Lung (tissue), 12 donors: ENCODE data around the gene NANS. TPM values are rescaled to one million over a fixed set of nuclear protein-coding genes. Genes with fewer than 3 reads are reported as not detected.
A peak's percentile ranks its signal among the peaks of the same experiment; 100 is the strongest.

Experiments
- ATAC-seq: fragments of 200-7000 bp; cut with Tn5 transposase; one replicate; pipeline ENCODE4 v1.9.1; 2020; ENCODE audit warnings: moderate number of reproducible peaks; ENCODE audit not compliant: insufficient read depth, low FRiP score
- DNase-seq, 3 donors: peaks; one replicate each; pipeline ENCODE4 v3.0.0-alpha.2; 2013 to 2017
- H3K27ac ChIP-seq, 2 donors: one replicate each; pipeline ENCODE4 v1.5.1; 2013; ENCODE audit warnings: mild to moderate bottlenecking in 2 of 2, moderate library complexity in 2 of 2, control low read depth in 1 of 2, inconsistent platforms in 1 of 2, low read depth in 1 of 2, low read length in 1 of 2
- H3K27me3 ChIP-seq, 3 donors: one replicate each; pipeline ENCODE4 v1.5.1; 2013; ENCODE audit warnings: low read length in 2 of 3; ENCODE audit not compliant: control insufficient read depth in 3 of 3, insufficient read depth in 3 of 3
- H3K36me3 ChIP-seq, 4 donors: one replicate each; pipeline ENCODE4 v1.5.1; 2013; ENCODE audit warnings: low read length in 4 of 4, mild to moderate bottlenecking in 1 of 4, moderate library complexity in 1 of 4; ENCODE audit not compliant: control insufficient read depth in 4 of 4, insufficient read depth in 4 of 4
- H3K4me1 ChIP-seq, 5 donors: one replicate each; pipeline ENCODE4 v1.5.1; 2013; ENCODE audit warnings: low read length in 5 of 5, mild to moderate bottlenecking in 2 of 5, moderate library complexity in 1 of 5; ENCODE audit not compliant: control insufficient read depth in 5 of 5, insufficient read depth in 5 of 5
- H3K4me3 ChIP-seq: one replicate; pipeline ENCODE4 v1.5.1; 2013; ENCODE audit warnings: mild to moderate bottlenecking, control low read depth, moderate library complexity
- H3K9ac ChIP-seq, 2 donors: one replicate each; pipeline ENCODE4 v1.5.1; 2013; ENCODE audit warnings: low read length in 2 of 2, control low read depth in 1 of 2; ENCODE audit not compliant: insufficient read depth in 1 of 2
- H3K9me3 ChIP-seq, 4 donors: one replicate each; pipeline ENCODE4 v1.5.1; 2013; ENCODE audit warnings: low read length in 3 of 4, mild to moderate bottlenecking in 1 of 4, moderate library complexity in 1 of 4; ENCODE audit not compliant: control insufficient read depth in 4 of 4, insufficient read depth in 3 of 4
- CTCF ChIP-seq: IDR thresholded peaks from 2 replicates; pipeline ENCODE4 v1.5.1; 2012; ENCODE audit warnings: mild to moderate bottlenecking; ENCODE audit errors: control extremely low read depth, extremely low read depth
- WGBS, 2 donors: extraction: QIAGEN DNeasy Blood & Tissue Kit; methylation state at CpG; one replicate each; pipeline ENCODE4 v1.1.7; 2013; 5-methylcytosine and 5-hydroxymethylcytosine counted together
- polyA plus RNA-seq, 2 donors: library from polyadenylated mRNA; stranded (reverse); fragments of 200-250 nt; gene quantifications; one replicate each; pipeline ENCODE4 v1.2.1, GENCODE V29; 2013
- total RNA-seq, 2 donors: library from RNA; depleted of rRNA in 1 of 2; stranded (reverse); fragments of >200 nt in 1 of 2; gene quantifications; one replicate each; pipeline ENCODE4 v1.2.1, GENCODE V29; 2014 to 2021
- donor health status: control.
- donor health status: control.
- donor health status: Bipolar disorder and iron deficiency.
- donor health status: healthy.
- donor health status: DM: yes; HTN: yes; CAD: no.

NANS gene
- total and polyA plus RNA-seq, 4 donors: 50.6 to 109 (median 74.4) TPM

GRCh38 chr9:98101416-98101815, 44.9 kb downstream of the NANS start:
- Histone ChIP-seq H3K4me3 (no peak overlapping the region), H3K4me1 (peaks cover 0 to 7% (median 0%) of the 10 kb centered on the region in 5 donors), H3K9ac (no peak overlapping the region), H3K27me3 (no peaks in the 10 kb centered on the region), H3K27ac (peak overlapping the region in 1 of 2 donors; percentile 45), H3K9me3 (peaks cover 0 to 3% (median 0%) of the 10 kb centered on the region in 4 donors), H3K36me3 (peaks cover 0 to 5% (median 3%) of the 10 kb centered on the region in 4 donors)
- DNase-seq (no peak), ATAC-seq (no peak)
- no peak for TF ChIP-seq CTCF
- WGBS, 2 donors: 88% methylated on average over 7 of the region's 7 CpGs

GRCh38 chr9:98101868-98102273, 45.3 kb downstream of the NANS start:
- Histone ChIP-seq H3K27ac (peak overlapping the region in 1 of 2 donors; percentile 50), H3K4me1 (peaks cover 0 to 7% (median 0%) of the 10 kb centered on the region in 5 donors), H3K9ac (no peak overlapping the region), H3K36me3 (peaks cover 0 to 5% (median 3%) of the 10 kb centered on the region in 4 donors), H3K4me3 (no peak overlapping the region), H3K9me3 (peaks cover 0 to 3% (median under 1%) of the 10 kb centered on the region in 4 donors), H3K27me3 (no peaks in the 10 kb centered on the region)
- 22 to 31% methylated on average over 6 of the region's 6 CpGs for WGBS, 2 donors
- ATAC-seq: peak; percentile 63
- peak in 1 of 3 donors; percentile 42 for DNase-seq
- no peak for TF ChIP-seq CTCF

GRCh38 chr9:98104445-98104881, 47.9 kb downstream of the NANS start:
- no peaks in the 10 kb centered on the region for H3K27me3 ChIP-seq
- H3K9ac ChIP-seq: no peak overlapping the region
- peaks cover 0 to 9% (median 0%) of the 10 kb centered on the region in 5 donors for H3K4me1 ChIP-seq
- H3K36me3 ChIP-seq: peaks cover 0 to 10% (median 5%) of the 10 kb centered on the region in 4 donors
- no peak for TF ChIP-seq CTCF
- H3K9me3 ChIP-seq: peaks cover 0 to 4% (median 1%) of the 10 kb centered on the region in 4 donors
- DNase-seq: no peak
- H3K27ac ChIP-seq: peak overlapping the region in 1 of 2 donors; percentile 45
- no peak for ATAC-seq
- no peak overlapping the region for H3K4me3 ChIP-seq
- 69 to 77% methylated on average over 3 of the region's 3 CpGs for WGBS, 2 donors

- no peak for ATAC-seq
- H3K4me1 ChIP-seq: peaks cover 0 to 9% (median 0%) of the 10 kb centered on the region in 5 donors
- H3K27ac ChIP-seq: peak overlapping the region in 1 of 2 donors; percentile 45
These were observed 48.5 kb downstream of the NANS start for GRCh38 chr9:98105006-98105405.

More at GRCh38 chr9:98105006-98105405, 48.5 kb downstream of the NANS start:
- H3K36me3 ChIP-seq: peaks cover 0 to 13% (median 4%) of the 10 kb centered on the region in 4 donors
- no peak overlapping the region for H3K4me3 ChIP-seq
- TF ChIP-seq CTCF: no peak
- no peak overlapping the region for H3K9ac ChIP-seq
- 97% methylated on average over 7 of the region's 7 CpGs for WGBS, 2 donors
- H3K27me3 ChIP-seq: no peaks in the 10 kb centered on the region
- no peak for DNase-seq
- H3K9me3 ChIP-seq: peaks cover 0 to 4% (median 1%) of the 10 kb centered on the region in 4 donors
